Transverse colon (tissue), 4 donors: ENCODE measurements around the gene DENND1A.

Experiments used
- CTCF ChIP-seq, 5 experiments: fragments of 200-600 bp in 3 of 5; fragments of 450-650 bp in 2 of 5; sonication (generic) in 3 of 5; IDR thresholded peaks; 1 replicate in 2 of 5; 2 replicates in 3 of 5; pipeline ENCODE4 v1.5.1; 2016 to 2017; ENCODE audit warnings: antibody characterized with exemption in 5 of 5, inconsistent platforms in 3 of 5, mild to moderate bottlenecking in 2 of 5, moderate library complexity in 1 of 5
- EP300 ChIP-seq: sonication (generic); formaldehyde crosslinking; IDR thresholded peaks from one replicate; pipeline ENCODE4 v1.6.1; 2017; ENCODE audit warnings: antibody characterized with exemption, low read depth
- POLR2A ChIP-seq: fragments of 450-650 bp; IDR thresholded peaks from one replicate; pipeline ENCODE4 v1.6.1; 2016; ENCODE audit warnings: antibody characterized with exemption, mild to moderate bottlenecking, moderate library complexity
- POLR2AphosphoS5 ChIP-seq, 3 donors: sonication (generic); formaldehyde crosslinking; IDR thresholded peaks; one replicate each; pipeline ENCODE4 v1.6.1; 2016; ENCODE audit warnings: antibody characterized with exemption in 3 of 3

DNA sequence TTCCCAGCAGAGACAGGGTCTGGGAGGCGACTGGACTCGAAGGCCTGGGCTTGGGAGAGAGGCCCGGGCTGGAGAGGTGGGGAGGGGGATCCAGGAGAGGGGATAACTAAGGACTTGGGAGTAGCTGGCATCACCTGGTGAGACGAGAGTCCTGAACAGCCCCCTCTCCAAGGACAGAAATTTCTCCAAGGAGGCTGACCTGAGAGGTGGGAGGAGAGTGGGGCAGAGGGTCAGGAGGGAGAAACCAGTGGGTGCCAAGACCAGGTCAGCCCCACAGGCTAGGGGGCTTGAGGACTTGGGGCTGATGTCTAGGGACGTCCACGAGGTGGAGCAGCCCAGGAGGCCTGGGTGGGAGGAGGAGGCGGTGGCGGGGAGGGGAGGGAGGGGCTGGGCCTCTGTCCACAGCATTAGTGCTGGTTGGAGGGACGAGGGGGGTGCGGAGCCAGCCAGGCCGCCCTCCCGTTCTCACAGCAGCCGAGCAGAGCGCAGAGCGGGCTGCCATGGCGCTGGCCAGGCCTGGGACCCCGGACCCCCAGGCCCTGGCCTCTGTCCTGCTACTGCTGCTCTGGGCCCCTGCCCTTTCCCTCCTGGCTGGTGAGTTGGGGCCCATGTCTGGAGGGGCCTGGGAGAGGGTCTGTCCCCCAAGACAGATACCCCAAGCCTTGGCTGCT, 574.0 kb downstream of the DENND1A start, which contains the start of gene CRB2:
- TF ChIP-seq CTCF (IDR thresholded peaks at IDR 0.05) (no peak), POLR2A (no peak), EP300 (no peak), POLR2AphosphoS5 (IDR thresholded peaks at IDR 0.05) (no peak)
